ENCODE measurements around the gene C8A.

- TF ChIP-seq POLR2A (IDR thresholded peaks at IDR 0.05; ENCODE audit: low read length) (no peak), GATA1 (IDR thresholded peaks at IDR 0.05; ENCODE audit: low read depth, low read length) (no peak)
Observed at GRCh38 chr1:56953386-56953785, 98.8 kb downstream of the C8A start.

All from erythroblast (primary cell).